SH-SY5Y (cell line): ENCODE results near the gene SMTN.

ENCODE experiments used
- GATA2 ChIP-seq: IDR thresholded peaks from 2 replicates; pipeline ENCODE4 v1.6.1; 2011; ENCODE audit warnings: mild to moderate bottlenecking, low read depth, low read length
- GATA3 ChIP-seq: IDR thresholded peaks from 2 replicates; pipeline ENCODE4 v1.6.1; 2011; ENCODE audit warnings: low read depth, mild to moderate bottlenecking, low read length, moderate library complexity

DNA sequence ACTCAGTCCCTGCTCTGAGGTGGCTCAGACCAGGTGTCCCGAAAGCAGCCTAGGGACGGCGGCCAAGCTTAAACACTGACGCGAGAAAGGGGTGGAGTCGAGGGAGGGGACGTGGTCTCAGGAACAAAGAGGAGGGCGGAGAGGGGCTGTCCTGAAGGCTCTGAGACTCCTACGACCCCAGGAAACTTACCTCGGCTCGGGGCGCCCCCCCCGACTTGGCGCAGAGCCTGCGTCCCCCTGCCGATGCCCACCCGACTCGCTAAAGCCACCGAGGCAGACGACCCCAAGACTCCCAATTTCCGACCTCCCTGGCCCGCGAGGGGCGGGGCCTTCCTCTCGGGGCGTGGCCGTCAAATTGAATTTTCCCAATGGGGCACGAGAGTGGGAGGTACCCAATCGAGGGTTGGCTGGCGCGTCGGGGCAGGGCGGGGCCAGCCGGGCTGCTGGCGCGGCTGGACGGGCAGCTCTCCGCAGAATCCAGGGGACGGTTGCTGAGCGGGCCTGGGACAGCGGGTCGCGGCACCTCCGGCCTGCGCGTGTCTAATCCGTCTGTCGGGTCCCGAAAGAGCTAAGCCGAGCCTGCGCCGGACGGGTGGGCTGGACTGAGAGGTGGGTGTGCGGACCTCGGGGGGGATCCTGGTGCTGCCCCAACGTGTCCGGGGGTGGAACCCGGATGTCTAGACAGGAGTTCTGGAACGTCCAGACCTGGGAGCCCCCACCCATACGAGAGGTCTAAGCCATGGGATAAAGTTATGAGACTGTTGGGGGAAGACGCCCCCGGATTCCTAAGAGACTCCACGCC lies at the start of gene SMTN:
- TF ChIP-seq GATA2 (no peak), GATA3 (no peak)
